GM19372 (cell line): Measurements from ENCODE around the gene NHLRC4.

Experiments used
- ATAC-seq: cut with Tn5 transposase; IDR thresholded peaks from one replicate; pipeline ENCODE4 v1.9.1; 2021; ENCODE audit warnings: mild to moderate bottlenecking, low read depth, moderate library complexity; ENCODE audit not compliant: unreplicated experiment

The NHLRC4 gene

DNA sequence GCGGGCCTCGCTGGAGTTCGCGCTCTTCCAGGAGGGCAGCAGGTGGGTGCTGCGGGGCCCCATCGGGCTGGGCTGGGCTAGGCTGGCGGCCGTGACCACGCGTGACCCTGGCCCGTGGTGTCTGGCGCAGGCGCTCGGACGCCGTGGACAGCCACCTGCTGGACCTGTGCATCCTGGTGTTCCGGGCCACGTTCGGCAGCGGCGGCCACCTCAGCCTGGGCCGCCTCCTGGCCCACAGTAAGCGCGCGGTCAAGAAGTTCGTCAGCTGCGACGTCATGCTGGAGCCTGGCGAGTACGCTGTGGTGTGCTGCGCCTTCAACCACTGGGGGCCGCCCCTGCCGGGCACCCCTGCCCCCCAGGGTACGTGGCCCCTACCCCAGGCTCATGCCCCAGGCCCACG, 14.6 kb upstream of the NHLRC4 start:
- no peak for ATAC-seq

DNA sequence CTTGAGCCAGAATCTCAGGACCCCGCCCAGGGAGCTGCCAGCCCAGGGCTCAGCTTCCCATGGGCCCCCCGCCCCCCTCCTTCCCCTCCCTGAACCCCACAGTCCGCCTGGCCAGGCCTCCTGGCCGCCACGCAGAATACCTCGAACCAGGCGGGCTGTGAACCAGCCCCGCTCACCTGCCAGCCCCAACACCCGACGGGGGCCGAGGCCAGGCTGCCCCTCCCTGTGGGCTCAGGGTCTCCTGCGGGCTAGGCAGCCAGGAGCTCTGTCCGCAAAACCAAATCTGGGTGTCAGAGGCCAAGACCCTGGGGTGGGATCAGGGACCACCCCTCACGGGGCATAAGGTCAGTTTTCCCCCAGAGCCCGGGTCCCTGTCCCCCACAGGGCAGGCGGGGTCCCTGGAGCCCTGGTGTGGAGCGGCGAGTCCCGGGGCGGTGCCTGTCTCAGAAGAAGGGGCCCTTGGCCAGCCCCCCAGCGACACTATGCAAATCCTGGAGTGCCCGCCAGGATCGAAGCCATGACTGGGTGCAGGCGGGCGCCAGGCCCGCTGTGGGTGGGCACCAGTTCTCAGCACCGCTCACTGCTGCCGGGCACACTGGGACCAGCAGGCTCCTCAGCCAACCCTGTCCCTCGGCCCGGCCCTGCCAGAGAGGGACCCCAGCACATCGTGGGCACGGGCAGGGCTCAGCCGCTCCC, 13.1 kb upstream of the NHLRC4 start:
- no peak for ATAC-seq

DNA sequence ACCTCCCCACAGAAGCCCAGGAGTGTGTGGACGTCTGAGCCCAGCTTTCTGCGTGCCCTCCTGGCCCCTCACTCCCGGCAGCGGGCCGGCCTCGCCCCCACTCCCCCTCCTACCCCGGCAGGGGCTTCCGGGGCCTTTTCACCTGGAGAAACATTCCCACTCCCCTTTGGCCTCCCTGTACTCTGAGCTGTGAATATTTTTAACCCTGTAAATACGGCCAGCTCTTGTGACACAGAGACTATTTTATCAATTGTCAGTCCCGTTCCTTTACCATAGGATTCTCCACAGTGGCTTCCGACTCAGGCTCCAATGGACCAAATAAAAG, 12.5 kb upstream of the NHLRC4 start:
- no peak for ATAC-seq

DNA sequence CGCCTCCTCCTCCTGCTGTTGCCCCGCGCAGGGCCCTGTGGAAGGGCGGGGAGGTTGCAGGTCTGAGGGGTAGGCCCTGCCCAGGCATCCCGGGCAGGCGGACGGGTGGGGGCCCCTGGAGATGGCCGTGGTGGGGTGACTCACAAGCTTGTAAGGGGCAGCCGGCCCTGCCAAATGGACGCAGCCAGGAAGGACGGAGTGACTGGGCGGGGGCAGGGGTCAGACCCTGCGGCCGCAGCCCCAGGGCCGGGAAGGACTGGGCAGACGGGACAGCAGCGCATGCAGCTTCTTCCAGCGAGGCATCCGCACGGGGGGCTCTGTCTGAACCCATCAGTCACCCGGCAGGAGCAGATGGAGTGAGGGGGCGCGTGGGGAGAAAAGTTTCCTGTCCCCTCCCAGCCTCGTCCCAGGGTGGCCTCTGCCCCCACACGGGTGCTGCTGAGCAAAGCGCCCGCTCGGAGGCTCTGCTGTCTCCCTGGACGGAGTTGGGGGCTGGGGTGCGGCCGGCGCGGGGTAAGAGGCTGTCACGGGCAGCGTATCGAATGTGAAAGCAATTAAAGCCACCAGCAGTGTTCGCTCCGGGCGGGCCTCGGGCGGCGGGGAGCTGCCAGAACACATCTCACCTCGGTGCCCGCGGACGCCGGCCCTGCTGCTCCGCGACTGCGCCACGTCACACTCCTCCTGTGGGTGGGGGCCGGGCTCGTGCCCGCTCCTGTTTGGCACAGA, 12.0 kb upstream of the NHLRC4 start:
- ATAC-seq: no peak

DNA sequence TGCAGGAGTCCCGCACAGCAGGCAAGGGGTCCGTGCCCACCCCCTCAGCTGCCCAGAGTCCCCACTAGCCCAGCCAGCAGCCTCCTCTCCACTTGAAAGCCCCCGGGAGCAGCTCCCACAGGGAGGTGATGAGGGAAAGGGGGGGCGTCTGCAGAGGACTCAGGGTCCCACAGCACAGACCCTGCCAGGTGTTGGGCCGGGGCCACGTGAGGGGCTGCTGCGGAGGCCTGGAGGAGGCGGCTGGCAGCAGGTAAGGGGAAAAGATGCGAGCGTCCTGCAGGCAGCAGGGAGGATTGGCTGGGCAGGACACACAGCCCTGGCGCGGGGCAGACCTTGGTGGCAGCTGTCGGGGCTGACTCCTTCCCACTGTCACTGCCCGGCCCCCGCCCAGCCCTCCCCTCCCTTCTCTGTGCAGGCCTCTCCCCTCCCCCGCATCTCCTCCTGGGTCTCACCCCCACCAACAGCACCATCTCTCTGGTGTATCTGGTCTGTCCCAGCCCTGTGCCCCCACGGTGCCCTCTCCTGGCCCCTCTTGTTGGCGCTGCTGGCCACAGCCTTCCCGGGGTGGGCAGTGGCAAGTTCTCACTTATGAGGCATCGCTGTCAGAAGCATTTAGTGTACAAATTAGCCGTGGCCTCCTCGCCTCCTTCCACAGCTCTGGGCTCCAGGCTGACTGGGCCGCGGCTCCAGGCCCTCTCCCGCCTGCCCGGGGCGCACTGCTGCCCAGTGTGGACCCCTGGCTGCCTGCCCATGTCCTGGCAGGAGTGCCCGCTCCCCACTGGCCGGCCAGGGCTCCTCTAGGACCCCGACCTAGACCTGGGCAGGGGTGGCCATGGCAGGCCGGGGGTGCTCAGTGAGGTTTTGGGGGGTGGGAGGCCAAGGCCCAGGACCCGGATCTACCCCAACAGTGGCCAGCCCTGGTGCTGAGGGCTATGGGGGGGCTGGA, 11.0 kb upstream of the NHLRC4 start:
- no peak for ATAC-seq

DNA sequence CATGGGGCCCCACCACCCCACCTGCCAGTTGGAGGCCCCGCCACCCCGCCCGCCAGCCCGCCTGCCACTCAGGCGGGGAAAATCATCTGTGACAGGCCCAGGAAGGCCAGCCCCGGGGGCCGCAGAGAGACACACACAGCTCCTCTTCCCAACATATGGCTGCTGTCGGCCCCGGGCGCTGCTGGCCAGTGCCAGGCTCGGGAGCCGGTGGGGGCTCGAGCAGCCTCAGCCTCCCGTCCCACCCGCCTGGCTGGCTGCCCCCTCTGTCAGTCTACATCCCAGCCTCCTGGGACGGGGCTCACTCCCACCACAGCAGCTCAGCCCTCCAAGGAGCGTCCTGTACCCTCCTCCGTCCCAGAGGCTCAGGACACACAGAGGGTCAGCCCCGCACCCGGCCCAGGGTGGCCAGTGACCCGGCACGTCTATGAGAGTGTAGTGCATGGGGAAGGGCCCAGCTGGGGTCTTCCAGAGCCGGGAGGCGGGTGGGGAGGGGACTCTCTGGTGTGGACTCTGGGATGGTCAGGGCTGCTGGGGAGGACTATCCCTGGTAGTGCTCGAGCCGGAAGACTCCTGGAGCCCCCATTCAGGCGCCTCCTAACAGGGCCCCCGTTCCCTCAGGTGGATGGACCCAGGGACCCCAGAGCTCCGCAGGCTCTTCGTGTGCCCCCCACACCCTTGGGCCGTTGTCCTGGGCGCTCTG, 10.2 kb upstream of the NHLRC4 start:
- no peak for ATAC-seq

DNA sequence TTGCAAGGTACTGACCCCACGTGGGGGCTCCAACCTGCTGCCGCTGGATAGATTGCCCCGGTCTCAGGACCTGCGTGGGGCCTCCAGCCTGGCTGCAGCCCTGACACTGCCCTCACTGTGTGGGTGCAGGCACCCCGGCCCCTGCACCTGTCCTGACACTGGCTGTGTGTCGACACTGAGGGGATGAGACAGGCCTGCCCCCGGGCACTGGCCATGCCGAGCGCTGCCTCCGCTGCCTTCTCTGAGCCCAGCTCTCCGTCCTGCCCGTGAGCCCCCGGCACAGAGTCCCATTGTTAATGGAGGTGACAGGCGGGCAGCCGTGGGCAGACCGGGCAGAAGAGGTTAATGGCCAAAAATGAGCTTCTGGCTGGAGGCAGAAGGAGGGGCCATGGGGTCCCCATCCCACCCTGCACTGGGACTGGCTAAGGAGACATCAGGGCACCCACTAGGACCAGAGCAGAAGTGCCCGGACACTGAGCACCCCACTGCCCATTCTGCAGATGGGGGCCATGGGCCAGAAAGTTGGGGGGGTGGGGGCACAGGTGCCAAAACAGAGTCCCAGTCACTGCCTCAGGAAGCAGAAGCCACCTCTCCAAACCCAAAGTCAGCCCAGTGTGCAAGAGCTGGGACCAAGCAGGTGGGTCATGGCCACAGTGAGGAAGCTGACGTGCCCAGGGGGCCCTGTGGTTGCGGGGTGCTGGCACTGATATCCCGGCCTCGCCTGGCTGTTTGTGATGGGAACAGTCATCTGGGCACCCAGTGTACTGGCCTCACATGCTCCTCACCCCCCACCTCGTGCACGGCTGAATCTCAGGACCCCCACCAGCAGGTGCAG, 9.1 kb upstream of the NHLRC4 start:
- ATAC-seq: no peak

DNA sequence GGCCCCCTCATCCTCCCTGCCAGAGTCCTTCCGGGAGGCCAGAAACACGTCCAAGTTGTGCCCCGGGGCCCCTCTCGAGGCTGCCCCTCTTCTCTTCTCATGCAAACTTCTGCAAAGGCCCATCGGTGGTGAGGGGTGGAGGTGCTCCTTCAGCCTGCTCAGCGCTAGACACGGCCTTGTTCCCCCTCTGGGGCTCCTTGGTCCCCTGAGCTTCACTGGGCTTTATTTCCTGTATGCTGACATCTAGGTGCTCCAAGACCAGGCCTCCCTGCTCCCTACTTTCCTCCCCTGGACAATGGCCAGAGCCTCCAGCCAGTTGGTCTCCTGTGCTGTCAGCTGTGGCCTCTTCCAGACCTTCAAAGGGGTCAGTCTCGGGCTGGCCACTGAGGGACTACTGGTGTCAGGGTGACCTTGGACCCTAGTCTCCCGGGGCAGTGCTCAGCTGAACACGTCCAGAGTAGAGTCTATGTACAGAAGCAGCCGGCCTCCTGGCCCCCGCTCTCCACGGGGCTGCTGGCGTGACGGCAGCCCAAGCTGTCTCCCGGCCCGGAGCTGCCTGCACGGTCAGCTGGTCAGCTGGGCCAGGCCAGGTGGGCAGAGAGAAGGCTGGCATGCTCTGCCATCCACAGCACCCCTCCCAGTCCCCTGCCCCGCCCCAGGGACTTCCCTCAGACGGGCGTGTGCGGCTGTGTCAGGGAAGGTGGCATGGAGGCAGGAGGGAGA, 8.3 kb upstream of the NHLRC4 start:
- ATAC-seq: no peak

DNA sequence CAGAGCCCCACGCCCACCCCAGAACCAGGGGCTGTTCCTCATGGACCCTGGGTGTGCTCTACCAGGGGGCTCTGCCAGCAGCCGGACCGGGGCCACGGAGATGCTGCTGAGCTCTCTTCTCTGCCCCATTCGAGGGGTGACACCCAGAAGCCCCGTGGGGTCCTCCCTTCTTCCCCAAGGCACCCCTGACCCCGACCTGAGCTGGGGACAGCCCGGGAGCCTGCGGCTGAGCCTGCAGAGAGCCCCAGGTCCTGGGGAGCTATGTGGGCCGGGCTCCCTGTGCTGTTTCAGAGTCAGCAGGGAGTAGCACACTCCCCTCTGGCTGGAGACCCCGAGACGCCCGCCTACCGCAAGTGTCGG, 7.8 kb upstream of the NHLRC4 start:
- no peak for ATAC-seq

DNA sequence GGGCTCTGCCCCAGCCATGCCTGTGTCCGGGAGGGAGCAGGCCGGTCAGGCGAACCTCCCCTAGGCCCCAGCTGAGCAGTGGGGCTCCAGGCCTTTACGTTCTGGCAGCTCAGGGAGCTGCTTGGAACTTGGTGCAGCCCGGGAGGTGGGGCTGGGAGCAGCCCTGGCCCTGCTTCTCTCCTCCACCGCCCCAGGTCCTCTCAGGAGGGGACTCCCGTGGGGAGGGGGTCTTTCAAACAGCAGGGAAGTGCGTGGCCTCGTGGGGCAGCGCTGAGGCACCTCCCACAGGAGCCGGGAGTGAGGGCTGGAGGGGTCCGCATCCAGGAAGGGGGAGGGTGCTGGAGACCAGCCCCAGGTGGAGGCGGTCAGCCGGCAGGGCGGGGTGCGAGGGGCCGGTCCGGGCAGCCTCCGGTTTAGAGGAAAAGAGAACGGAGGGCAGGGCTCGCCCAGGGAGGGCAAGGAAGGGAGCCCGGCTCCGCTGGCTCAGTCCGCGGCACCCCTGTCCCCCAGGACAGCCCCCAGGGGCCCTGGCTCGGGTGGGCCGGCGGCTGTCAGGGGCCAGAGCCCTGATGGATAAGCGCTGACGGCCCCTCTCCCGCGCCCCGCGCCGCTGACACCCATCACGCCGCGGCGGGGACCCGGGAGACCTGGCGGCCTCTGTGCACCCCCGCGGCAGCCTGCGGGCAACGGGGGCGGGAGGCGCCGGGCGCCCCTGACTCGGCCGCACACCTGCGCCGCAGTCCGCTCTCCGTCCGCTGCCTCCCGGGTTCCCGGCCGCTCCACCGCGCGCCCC, 7.2 kb upstream of the NHLRC4 start:
- ATAC-seq: no peak

DNA sequence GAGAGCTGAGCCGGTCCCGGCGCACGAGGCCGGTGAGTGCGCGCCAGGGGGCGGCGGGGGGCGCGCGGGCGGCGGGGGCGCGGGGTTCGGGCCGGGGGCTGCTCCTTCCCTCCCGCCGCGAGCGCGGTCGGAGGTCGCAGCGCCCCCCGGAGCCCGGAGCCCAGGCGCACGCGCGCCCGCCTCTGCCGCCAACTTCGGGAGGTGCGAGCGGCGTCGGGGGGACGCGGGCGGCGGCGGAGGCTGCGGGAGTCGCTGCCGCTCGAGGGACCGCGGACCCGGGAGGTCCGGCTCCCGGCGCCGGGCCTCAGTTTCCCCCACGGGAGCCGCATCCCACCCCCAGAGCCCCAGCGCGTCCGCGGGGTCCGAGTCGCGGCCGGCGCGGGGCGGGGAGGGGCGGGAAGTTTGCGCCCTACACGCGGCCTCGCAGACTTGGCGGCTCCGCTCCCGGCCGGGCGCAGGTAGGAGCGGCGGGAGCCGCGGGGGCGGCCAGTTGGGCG, 6.6 kb upstream of the NHLRC4 start, which contains the start of gene PRR35:
Gene PRR35 (plus strand): TSS at position 191 of the 497 bp plus-strand sequence. CDS start 2,901 bp downstream, outside the sequence.
- ATAC-seq: no peak

DNA sequence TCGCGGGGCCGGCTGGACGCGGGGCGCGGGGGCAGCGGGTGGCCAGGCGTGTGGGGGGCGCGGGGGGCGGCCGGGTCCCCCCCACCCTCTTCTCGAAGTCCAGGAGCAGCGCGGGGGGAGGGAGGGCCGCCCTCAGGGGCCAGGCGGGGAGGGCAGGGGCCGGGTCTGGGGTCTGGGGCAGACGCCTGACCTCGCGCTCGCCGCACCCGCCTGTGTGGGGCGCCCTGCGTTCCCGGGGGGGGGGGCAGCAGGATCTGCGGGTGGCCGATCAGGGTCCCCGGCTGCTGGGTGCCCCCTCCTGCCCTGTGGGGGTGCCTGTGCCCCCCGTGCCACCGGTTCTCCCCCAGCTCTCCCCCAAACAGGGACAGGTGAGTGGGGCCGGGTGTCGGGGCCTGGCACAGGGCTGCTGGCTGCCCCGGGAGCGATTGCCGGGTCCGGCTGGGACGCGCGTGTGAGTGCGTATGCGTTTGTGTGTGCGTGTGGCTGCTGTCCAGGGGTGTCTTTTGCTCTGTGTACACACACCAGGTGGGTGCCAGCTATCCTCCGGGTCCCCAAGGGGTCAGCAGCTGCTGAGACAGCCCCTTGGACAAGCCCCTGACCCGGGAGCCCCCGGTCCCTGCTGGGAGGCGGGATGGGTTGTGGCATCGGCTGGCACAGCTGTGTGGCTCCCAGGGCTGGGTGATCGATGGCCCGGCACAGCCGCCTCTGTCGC, 5.9 kb upstream of the NHLRC4 start:
- no peak for ATAC-seq

DNA sequence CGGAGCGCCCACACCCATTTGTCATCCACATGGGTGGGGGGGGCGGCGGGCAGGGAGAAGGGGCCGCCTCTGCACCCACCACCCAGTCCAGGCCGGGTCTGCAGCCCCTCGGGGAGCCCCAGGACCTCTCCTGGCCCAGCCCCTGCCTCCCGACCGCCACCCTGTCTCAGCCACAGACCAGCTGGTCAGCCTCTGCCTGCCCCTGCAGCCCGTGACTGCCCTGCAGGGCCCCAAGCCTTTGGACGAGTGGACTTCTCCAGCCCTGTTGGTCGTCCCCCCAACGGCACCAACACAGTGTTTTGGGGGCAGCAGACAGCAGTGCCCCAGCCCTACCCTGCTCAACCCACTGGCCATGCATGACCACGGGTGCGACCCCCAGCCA, 5.4 kb upstream of the NHLRC4 start:
- no peak for ATAC-seq

DNA sequence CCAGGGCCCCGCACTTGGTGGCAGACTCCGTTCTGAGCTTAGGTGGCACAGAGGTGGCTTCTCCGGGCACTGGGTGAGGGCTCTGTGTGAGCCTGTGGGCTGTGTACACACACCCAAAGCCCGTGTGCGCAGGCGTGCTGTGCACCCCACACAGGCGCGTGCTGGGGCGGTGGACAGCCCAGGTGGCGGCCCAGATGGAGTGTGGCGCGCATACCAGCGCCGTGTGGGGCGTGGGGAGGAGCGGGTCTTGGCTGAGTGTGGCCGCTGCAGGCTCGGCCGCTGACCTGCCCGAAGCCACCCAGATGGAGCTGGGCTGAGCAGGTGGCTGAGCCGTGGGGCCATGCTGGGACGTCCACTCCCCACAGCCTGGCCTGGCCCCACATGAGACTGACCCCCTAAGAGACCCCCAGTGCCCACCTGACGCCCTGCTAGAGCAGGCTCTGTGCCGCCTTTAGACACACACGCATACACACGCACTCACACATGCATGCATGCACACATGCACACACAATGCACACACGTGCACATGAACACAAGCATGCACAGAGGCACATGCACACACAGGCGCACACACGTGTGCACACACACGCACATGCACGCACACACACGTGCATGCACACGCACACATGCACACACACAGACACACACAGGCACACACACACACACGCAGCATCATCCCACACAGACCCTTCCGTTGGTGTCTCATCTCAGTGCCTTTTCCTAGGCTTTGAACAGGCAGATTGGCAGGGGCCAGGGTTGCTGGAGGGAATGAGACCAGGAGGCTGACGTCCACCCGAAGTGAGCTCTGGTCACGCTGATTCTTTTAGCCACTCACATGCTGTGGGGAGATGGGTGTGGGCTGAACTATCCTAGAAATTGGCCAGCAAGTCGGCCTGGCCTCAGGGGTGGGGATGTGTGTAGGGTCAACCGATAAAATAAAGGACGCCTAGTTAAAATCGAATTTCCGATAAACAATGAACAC, 4.6 kb upstream of the NHLRC4 start:
- no peak for ATAC-seq

DNA sequence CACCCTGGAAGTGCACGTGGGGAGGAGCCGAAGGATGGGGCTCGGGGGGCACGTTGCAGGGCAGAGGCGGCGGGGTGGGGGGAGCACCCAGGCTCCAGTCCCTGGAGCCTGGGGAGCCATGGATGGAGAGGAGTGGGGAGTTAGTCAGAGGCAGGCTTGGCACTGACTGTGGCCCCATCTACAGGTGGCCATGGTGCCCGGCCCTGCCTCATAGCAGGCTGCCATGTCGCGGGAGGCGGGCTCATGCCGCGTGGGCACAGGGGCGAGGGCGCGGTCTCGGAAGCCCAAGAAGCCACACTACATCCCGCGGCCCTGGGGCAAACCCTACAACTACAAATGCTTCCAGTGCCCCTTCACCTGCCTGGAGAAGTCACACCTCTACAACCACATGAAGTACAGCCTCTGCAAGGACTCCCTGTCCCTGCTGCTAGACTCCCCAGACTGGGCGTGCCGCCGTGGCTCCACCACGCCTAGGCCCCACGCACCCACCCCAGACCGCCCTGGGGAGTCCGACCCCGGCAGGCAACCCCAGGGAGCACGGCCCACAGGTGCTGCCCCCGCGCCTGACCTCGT, 3.6 kb upstream of the NHLRC4 start:
- no peak for ATAC-seq
